D721Med (cell line): Measurements from ENCODE around the gene SMAD6.

Experiments used
- DNase-seq: peaks from one replicate; pipeline ENCODE4 v3.0.0; 2011; ENCODE audit warnings: low spot score; ENCODE audit not compliant: insufficient read length
- FAIRE-seq: peaks from 2 replicates; lab custom pipeline; 2011; peaks lifted over from hg19 to GRCh38; lab: Jason Lieb, UNC
- TF ChIP-seq, protein P1 (sequence below): IDR thresholded peaks from 2 replicates; pipeline ENCODE4 v1.5.1; 2012; ENCODE audit warnings: mild to moderate bottlenecking, control low read depth; ENCODE audit not compliant: insufficient read depth; ENCODE audit errors: missing control alignments

The SMAD6 gene

DNA sequence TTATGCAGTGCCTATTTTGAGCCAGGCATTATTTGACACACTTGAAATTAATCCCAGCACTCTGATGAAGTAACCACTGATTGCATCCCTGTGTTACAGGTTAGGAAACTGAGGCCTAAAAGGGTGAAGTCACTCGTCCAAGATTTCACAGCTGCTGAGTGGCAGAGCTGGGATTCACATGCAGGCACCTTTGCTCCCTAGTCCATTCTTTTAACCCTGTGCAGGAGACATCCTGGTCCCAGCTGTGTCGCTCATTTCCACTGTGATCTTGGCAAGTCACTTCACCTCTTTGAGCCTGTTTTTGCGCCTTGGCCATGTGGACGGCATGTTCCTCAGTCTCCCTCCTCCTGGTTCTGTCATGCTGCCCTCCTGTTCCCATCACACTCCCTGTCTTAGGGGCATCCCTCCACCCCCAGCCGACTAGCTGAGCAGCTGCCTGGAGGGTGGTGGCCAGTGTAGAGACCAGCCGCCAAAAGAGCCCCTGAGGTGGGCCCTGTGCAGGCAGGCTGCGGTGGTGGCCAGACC, 70.6 kb downstream of the SMAD6 start:
- TF ChIP-seq, protein P1, sequence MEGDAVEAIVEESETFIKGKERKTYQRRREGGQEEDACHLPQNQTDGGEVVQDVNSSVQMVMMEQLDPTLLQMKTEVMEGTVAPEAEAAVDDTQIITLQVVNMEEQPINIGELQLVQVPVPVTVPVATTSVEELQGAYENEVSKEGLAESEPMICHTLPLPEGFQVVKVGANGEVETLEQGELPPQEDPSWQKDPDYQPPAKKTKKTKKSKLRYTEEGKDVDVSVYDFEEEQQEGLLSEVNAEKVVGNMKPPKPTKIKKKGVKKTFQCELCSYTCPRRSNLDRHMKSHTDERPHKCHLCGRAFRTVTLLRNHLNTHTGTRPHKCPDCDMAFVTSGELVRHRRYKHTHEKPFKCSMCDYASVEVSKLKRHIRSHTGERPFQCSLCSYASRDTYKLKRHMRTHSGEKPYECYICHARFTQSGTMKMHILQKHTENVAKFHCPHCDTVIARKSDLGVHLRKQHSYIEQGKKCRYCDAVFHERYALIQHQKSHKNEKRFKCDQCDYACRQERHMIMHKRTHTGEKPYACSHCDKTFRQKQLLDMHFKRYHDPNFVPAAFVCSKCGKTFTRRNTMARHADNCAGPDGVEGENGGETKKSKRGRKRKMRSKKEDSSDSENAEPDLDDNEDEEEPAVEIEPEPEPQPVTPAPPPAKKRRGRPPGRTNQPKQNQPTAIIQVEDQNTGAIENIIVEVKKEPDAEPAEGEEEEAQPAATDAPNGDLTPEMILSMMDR: no peak
- no peak for FAIRE-seq
- DNase-seq: no peak

DNA sequence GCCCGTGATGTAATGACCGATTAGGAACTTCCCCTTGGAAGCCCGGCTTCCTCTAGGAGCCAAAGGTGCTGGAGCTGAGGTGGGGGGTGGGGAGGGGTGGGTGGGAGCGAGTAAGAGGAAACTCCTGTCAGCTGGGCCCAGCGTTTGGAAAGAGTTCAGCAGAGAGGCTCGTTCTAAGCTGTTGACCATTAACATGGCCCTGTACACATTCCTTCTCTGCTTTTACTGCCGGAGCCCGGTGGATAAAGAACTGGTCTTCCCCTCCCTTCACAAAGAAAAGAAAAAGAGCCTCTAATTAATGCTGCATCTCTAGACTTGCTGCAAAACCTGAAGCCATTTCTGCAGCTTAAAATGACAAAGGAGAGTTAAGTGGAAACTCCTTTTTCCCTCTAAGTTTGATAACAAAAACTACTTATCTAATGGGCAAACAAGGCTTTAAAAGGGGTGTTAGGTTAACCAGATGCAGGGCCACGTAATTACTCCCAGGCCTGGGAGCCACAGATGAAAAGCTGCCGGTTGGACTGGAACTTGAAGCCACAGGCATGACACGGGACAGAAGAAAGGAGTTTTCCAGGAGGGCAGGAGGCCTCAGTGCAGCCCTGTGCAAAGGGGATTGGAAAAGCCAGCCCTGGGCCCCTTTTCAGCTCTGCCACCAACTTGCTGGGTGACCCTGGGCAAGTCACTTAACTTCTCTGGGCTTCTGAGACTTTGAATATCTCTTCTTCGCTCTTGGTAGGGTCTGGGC, 71.3 kb downstream of the SMAD6 start:
- FAIRE-seq (no peak), DNase-seq (no peak)
- TF ChIP-seq, protein P1: no peak

- FAIRE-seq (no peak), DNase-seq (peak; percentile 94)
- TF ChIP-seq, protein P1: peak; percentile 95
These were observed 72.2 kb downstream of the SMAD6 start for GRCh38 chr15:66774001-66774814.

GRCh38 chr15:66775127-66776105, 73.4 kb downstream of the SMAD6 start:
- TF ChIP-seq, protein P1: no peak
- FAIRE-seq (no peak), DNase-seq (no peak)

DNA sequence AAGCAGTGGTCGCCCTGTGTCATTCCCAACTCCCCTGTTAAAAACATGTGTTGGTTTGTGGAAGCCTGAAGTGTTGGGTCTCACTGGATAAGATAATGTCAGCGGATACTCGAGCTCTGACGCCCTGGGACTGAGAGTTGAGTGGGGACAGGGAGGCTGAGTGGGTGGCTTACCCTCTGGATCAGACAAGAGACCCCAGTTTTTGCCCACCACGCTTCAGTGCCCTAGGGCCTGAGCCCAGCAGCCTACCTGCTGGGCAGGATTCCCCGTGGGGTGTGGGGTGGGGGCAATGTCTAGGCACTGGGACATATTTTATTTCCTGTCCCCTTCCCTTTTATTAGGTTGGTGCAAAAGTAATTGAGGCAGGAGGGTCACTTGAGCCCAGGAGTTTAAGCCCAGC, 75.0 kb downstream of the SMAD6 start:
- TF ChIP-seq, protein P1: no peak
- no peak for FAIRE-seq
- no peak for DNase-seq

DNA sequence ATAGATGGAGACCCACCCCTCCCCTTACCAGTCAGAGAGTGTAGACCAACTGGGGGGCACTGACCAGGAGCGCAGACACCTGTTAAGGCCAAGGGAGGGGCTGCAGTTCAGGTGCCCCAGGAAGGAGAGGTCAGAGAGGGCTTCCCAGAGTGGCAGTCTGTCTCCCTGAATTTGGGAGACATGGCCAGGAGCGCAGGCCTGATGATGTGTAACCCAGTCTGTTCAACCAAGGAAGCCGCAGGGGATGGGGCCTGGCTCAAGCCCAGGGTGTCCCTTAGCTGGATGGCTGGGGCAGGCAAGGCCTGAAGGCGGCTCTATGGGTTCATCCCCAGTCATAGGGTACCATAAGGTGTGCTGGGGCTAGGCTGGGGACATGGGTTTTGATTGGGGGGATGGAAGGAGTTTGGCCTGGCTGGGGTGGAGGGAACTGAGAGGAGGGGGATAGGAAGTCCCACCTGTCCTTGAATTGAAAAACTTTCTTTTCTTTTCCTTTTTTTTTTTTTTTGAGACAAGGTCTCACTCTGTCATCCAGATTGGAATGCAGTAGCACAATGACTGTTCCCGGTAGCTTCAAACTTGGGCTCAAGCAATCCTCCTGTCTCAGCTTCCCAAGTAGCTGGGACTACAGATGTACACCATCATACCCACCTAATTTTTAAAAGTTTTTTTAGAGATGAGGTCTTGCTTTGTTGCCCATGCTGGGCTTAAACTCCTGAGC, 75.7 kb downstream of the SMAD6 start:
- TF ChIP-seq, protein P1: no peak
- FAIRE-seq (no peak), DNase-seq (no peak)
